Activated CD4-positive, alpha-beta memory T cell treated with anti-CD3 and anti-CD28 coated beads for 36 hours (primary cell): Measurements from ENCODE around the gene UFC1. TPM values are rescaled to one million over a fixed set of nuclear protein-coding genes. Genes with fewer than 3 reads are reported as not detected.

Source experiments
- CTCF ChIA-PET: fragments of 350-600 bp; sonication (Branson Sonifier 250); formaldehyde crosslinking; loops from one replicate; lab custom pipeline; 2021; ENCODE audit warnings: antibody characterized with exemption, inconsistent platforms; lab: Charles Lee
- POLR2A ChIA-PET: fragments of 350-600 bp; sonication (Branson Sonifier 250); formaldehyde crosslinking; loops from one replicate; lab custom pipeline; 2021; ENCODE audit warnings: antibody characterized with exemption; lab: Charles Lee
- DNase-seq: peaks from one replicate; pipeline ENCODE4 v3.0.0-alpha.2; 2020
- H3K27ac Mint-ChIP-seq: one replicate; pipeline ENCODE4 v1.8.0; 2021; ENCODE audit warnings: mixed read lengths
- H3K27me3 Mint-ChIP-seq: one replicate; pipeline ENCODE4 v1.8.0; 2021; ENCODE audit warnings: mixed read lengths
- H3K36me3 Mint-ChIP-seq: one replicate; pipeline ENCODE4 v1.8.0; 2021; ENCODE audit warnings: mixed read lengths
- H3K4me1 Mint-ChIP-seq: one replicate; pipeline ENCODE4 v1.8.0; 2021; ENCODE audit warnings: low read depth, mixed read lengths
- H3K4me3 Mint-ChIP-seq: one replicate; pipeline ENCODE4 v1.8.0; 2021; ENCODE audit warnings: mild to moderate bottlenecking, mixed read lengths
- H3K9me3 Mint-ChIP-seq: one replicate; pipeline ENCODE4 v1.8.0; 2021; ENCODE audit warnings: mixed read lengths
- intact Hi-C: fragments of 100-400 bp; cut with micrococcal nuclease; formaldehyde crosslinking; loops from one replicate; pipeline ENCODE4 v1.15.1; 2023
- total RNA-seq, 2 experiments: library from RNA; stranded (reverse); gene quantifications; one replicate each; pipeline ENCODE4 v1.2.3, GENCODE V29; 2021

UFC1 gene
- total RNA-seq, 2 experiments from 2014 or later: 87.7 to 91.0 TPM

- H3K4me3 Mint-ChIP-seq: no peak overlapping the region
- CTCF ChIA-PET: interaction anchor here (0.8 to 5.0 kb wide), 21 partner anchors 10 to 194 kb away, joined by 3 to 69 read pairs (median 7); partner anchors contain the start of genes B4GALT3, CFAP126, NDUFS2 and PCP4L1
Observed at GRCh38 chr1:161192476-161193465, 39.0 kb downstream of the UFC1 start.

GRCh38 chr1:161193561-161194235, 39.9 kb downstream of the UFC1 start:
- H3K27ac Mint-ChIP-seq: peak overlapping the region; percentile 28
- no peak overlapping the region for H3K4me3 Mint-ChIP-seq
- peaks cover 25% of the 10 kb centered on the region for H3K4me1 Mint-ChIP-seq

More at GRCh38 chr1:161192476-161193465, 39.0 kb downstream of the UFC1 start:
- intact Hi-C loops: loop anchor here (1.0 kb wide), 1 partner anchor 33 kb away; no protein-coding TSS in a partner anchor
- H3K27me3 Mint-ChIP-seq: no peaks in the 10 kb centered on the region
- DNase-seq: peak; percentile 81
- POLR2A ChIA-PET: interaction anchor here (1.5 to 2.0 kb wide), 3 partner anchors 9 to 27 kb away, joined by 4 to 8 read pairs (median 8); partner anchors contain the start of genes NDUFS2 and PPOX
- peak overlapping the region; percentile 42 for H3K27ac Mint-ChIP-seq
- no peaks in the 10 kb centered on the region for H3K9me3 Mint-ChIP-seq
- peaks cover 29% of the 10 kb centered on the region for H3K4me1 Mint-ChIP-seq
- H3K36me3 Mint-ChIP-seq: no peaks in the 10 kb centered on the region

GRCh38 chr1:161195171-161195570, 41.4 kb downstream of the UFC1 start:
- ChIA-PET CTCF (no interaction called here), POLR2A (no interaction called here)
- no peaks in the 10 kb centered on the region for H3K9me3 Mint-ChIP-seq
- DNase-seq: no peak
- H3K36me3 Mint-ChIP-seq: no peaks in the 10 kb centered on the region
- peaks cover 27% of the 10 kb centered on the region for H3K4me1 Mint-ChIP-seq
- no peak overlapping the region for H3K4me3 Mint-ChIP-seq
- H3K27me3 Mint-ChIP-seq: no peaks in the 10 kb centered on the region
- intact Hi-C loops: no loop called here
- H3K27ac Mint-ChIP-seq: peak overlapping the region; percentile 14

More at GRCh38 chr1:161193561-161194235, 39.9 kb downstream of the UFC1 start:
- CTCF ChIA-PET: interaction anchor here (1.4 to 5.0 kb wide), 5 partner anchors 10 to 32 kb away, joined by 4 to 69 read pairs (median 7); partner anchors contain the start of genes B4GALT3, NDUFS2 and TOMM40L
- DNase-seq: no peak
- no peaks in the 10 kb centered on the region for H3K27me3 Mint-ChIP-seq
- intact Hi-C loops: no loop called here
- POLR2A ChIA-PET: interaction anchor here (2.0 kb wide), 1 partner anchor 8 kb away, joined by 8 read pairs; the partner anchor contains the start of gene NDUFS2
- no peaks in the 10 kb centered on the region for H3K9me3 Mint-ChIP-seq
- H3K36me3 Mint-ChIP-seq: no peaks in the 10 kb centered on the region

DNA sequence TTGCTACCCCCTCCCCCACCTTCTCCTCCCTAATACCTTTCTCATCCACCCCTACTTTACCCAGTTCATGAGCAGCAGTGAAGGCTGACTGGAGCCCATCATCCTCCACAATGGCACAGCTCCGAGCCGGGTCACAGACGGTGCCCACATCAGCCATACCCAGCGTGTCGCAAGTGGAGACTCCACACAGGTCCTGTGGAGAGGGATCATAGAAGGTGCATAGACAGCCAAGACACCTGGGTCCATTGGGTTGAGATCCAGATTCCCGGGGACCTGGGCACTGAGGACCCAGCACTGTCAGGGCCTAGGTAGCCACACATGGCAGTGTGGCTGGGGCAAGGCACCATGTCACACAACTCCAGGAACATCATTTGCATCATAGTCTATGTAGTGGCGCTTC, 42.3 kb downstream of the UFC1 start:
- CTCF ChIA-PET: no interaction called here
- no peaks in the 10 kb centered on the region for H3K36me3 Mint-ChIP-seq
- H3K4me1 Mint-ChIP-seq: peaks cover 36% of the 10 kb centered on the region
- intact Hi-C loops: no loop called here
- no peaks in the 10 kb centered on the region for H3K9me3 Mint-ChIP-seq
- DNase-seq: no peak
- no peaks in the 10 kb centered on the region for H3K27me3 Mint-ChIP-seq
- POLR2A ChIA-PET: no interaction called here
- H3K27ac Mint-ChIP-seq: no peak overlapping the region
- H3K4me3 Mint-ChIP-seq: no peak overlapping the region

GRCh38 chr1:161196521-161197451, 43.0 kb downstream of the UFC1 start:
- Mint-ChIP-seq H3K4me3 (no peak overlapping the region), H3K4me1 (peaks cover 43% of the 10 kb centered on the region), H3K27me3 (no peaks in the 10 kb centered on the region), H3K27ac (no peak overlapping the region), H3K9me3 (no peaks in the 10 kb centered on the region), H3K36me3 (no peaks in the 10 kb centered on the region)
- intact Hi-C loops: no loop called here
- DNase-seq: no peak
- ChIA-PET POLR2A (no interaction called here), CTCF (interaction anchor here (1.1 to 2.8 kb wide), 2 partner anchors 15 to 30 kb away, joined by 3 to 16 read pairs; partner anchors contain the start of gene TOMM40L)

DNA sequence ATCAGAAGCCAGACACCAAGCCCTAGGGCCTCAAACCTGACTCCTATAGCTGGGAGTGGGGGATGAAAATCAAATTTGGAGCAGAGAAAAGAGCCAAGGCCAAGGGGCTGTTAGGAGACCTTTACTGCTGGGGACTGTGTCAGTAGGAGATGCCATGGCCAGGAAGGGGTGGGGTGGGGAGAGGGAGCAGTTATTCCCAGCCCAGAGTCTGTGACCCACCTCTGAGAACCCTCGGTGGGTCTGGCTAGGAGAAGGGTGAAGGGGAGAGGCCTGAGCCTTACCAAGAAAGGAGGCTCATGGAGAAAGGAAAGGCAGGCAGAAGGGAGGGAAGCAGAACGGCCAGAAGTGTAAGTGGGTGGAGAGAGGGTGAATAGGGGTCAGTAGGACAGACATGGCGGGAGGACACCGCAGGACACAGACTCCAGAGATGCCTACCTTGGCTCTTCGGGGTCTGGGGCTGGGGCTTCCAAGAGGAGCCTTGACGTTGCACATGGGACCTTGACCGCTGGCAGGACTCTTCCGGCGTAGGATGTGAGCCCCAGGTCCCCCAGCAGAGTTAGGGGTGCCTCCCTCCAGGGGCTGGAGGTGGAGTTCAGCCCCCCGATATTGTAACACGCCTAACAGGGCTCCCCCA, 43.9 kb downstream of the UFC1 start:
- intact Hi-C loops: no loop called here
- no peaks in the 10 kb centered on the region for H3K27me3 Mint-ChIP-seq
- no peak overlapping the region for H3K4me3 Mint-ChIP-seq
- CTCF ChIA-PET: interaction anchor here (1.1 to 2.8 kb wide), 2 partner anchors 16 to 29 kb away, joined by 3 to 16 read pairs; partner anchors contain the start of gene TOMM40L
- POLR2A ChIA-PET: no interaction called here
- no peaks in the 10 kb centered on the region for H3K36me3 Mint-ChIP-seq
- no peak for DNase-seq
- H3K9me3 Mint-ChIP-seq: no peaks in the 10 kb centered on the region
- peak overlapping the region; percentile 9 for H3K27ac Mint-ChIP-seq
- H3K4me1 Mint-ChIP-seq: peaks cover 41% of the 10 kb centered on the region

DNA sequence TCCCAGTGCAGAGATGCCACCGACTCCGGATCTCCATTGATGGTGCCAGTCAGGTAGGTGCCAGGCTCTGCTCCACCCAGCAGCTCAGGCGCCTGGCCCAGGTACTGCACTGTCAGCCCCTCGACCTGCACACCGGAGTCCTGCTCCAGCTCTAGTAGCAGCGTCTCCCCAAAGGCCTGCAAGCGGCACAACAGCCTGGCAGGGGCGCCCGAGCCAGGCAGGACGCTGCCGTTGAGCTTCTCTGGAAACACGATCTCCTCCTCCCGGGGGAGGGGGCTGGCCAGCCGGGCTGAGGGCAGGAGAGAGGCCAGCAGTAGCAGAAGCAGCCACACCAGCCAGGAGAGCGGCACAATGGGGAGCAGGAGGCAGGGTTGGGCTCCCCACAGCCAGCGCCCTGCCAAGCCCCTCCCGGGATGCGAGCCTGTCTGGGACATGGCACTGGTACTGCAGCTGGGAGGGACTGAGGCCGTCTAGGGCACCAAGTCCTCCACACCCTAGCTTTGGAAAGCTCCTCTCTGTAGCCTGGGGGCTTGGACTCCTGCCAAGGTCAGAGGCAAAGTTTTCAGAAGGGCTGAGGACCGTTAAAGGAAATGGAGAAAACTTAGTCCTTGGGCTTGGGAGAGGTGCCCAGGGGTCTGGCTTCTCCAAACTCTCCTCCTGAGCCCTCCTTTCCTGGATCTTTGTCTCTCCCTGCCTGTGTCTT, 44.6 kb downstream of the UFC1 start:
- Mint-ChIP-seq H3K36me3 (peaks cover 2% of the 10 kb centered on the region), H3K27me3 (no peaks in the 10 kb centered on the region), H3K9me3 (no peaks in the 10 kb centered on the region), H3K4me3 (no peak overlapping the region), H3K27ac (peak overlapping the region; percentile 4), H3K4me1 (peaks cover 40% of the 10 kb centered on the region)
- POLR2A ChIA-PET: no interaction called here
- no peak for DNase-seq
- CTCF ChIA-PET: interaction anchor here (1.8 to 2.8 kb wide), 2 partner anchors 17 to 28 kb away, joined by 6 to 16 read pairs; partner anchors contain the start of gene TOMM40L
- intact Hi-C loops: no loop called here

DNA sequence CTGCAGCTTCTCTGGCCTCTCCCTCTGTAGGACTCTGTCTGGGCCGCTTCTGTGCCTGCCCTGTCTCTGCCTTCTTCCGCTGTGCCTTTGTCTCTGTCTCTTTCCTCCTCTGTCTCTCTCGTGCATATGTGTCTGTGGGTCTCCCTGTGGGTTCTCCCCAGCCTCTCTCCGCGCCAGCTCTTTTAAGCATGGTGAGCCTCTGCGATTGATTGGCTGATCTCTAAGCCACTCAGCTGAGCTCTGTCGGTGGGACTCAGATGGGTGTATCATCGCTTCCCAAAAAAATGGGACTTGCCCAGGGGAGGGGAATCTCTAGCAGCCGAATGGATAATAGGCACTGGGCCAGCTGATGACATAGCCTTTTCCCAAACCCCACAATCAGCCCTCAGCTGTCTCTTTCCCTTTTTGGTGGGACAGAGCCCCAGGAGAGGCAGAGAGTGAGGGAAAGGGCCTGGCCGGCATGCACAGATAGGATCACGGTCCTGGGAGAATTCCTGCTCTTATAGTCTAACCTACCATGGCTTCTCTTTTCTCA, 45.2 kb downstream of the UFC1 start, which contains the start of gene ADAMTS4:
Gene ADAMTS4, minus strand, starts transcription at position 158 of the 535 bp plus-strand sequence. CDS start 427 bp downstream, outside the sequence.
- intact Hi-C loops: no loop called here
- POLR2A ChIA-PET: no interaction called here
- Mint-ChIP-seq H3K36me3 (peaks cover 5% of the 10 kb centered on the region), H3K27ac (peak within 1 kb of the TSS; percentile 87), H3K27me3 (no peaks in the 10 kb centered on the region), H3K4me3 (no peak within 1 kb of the TSS), H3K9me3 (no peaks in the 10 kb centered on the region), H3K4me1 (peaks cover 46% of the 10 kb centered on the region)
- CTCF ChIA-PET: interaction anchor here (1.0 to 2.8 kb wide), 3 partner anchors 13 to 27 kb away, joined by 3 to 16 read pairs (median 6); partner anchors contain the start of gene TOMM40L
- no peak for DNase-seq

GRCh38 chr1:161199506-161200139, 45.8 kb downstream of the UFC1 start:
- no peak for DNase-seq
- Mint-ChIP-seq H3K4me1 (peaks cover 51% of the 10 kb centered on the region), H3K27ac (peak overlapping the region; percentile 87), H3K4me3 (no peak overlapping the region), H3K36me3 (peaks cover 11% of the 10 kb centered on the region), H3K9me3 (no peaks in the 10 kb centered on the region), H3K27me3 (no peaks in the 10 kb centered on the region)
- ChIA-PET POLR2A (no interaction called here), CTCF (interaction anchor here (1.0 to 2.8 kb wide), 3 partner anchors 14 to 27 kb away, joined by 3 to 16 read pairs (median 6); partner anchors contain the start of gene TOMM40L)
- intact Hi-C loops: loop anchor here (5.0 kb wide), 1 partner anchor 188 kb away; no protein-coding TSS in a partner anchor
